ENCODE data around the gene SMPDL3A. TPM values are rescaled to one million over a fixed set of nuclear protein-coding genes. Genes with fewer than 3 reads are reported as not detected.

The SMPDL3A gene
- total and polyA plus RNA-seq, 2 of the 8 experiments (the other 6 are each of a cell fraction or from before 2014, with no cell fraction given), result 3.5 to 3.9 TPM

DNA sequence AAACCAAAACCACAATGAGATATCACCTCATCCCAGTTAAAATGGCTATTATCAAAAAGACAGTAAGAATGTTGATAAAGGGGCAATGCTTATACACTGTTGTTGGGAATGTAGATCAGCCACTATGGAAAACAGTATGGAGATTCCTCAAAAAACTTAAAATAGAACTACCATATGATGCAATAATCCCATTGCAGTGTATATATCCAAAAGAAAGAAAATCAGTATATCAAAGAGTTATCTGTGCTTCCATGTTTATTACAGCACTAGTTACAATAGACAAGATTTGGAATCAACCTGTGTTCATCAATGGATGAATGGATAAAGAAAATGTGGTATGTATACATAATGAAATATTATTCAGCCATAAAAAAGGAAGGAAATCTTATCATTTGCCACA, 13.1 kb upstream of the SMPDL3A start:
- FAIRE-seq, result no peak
- H3K27ac ChIP-seq (ENCODE audit: low read depth, low read length), result no peak overlapping the region

More for the DNA sequence above, 13.1 kb upstream of the SMPDL3A start:
- Histone ChIP-seq H3K36me3 (ENCODE audit: control insufficient read depth in 2 of 4, insufficient read depth in 4 of 4, low read length in 3 of 4) (no peaks in the 10 kb centered on the region), H3K79me1 (ENCODE audit: low read depth, low read length) (no peaks in the 10 kb centered on the region), H3K56ac (replicated peaks; ENCODE audit: insufficient read length, low read depth, low read length) (no peak overlapping the region), H2BK120ac (replicated peaks; ENCODE audit: low read depth, low read length) (no peak overlapping the region), H3K4ac (replicated peaks; ENCODE audit: insufficient read length, low read depth, low read length) (no peak overlapping the region), H3K4me3 (ENCODE audit: extremely low read depth in 1 of 4, insufficient read depth in 2 of 4, low read depth in 3 of 4, low read length in 4 of 4) (no peak overlapping the region), H4K20me1 (replicated peaks in 1 of 2; ENCODE audit: control insufficient read depth in 1 of 2, insufficient read depth in 2 of 2, low read length in 2 of 2) (no peaks in the 10 kb centered on the region), H2BK12ac (ENCODE audit: low read depth, low read length) (no peak overlapping the region), H3K23me2 (ENCODE audit: low read depth, low read length) (no peaks in the 10 kb centered on the region; the same call in 1 of the 2 replicates), H4K8ac (ENCODE audit: extremely low read depth, insufficient read depth, low read length) (no peak overlapping the region), H2BK15ac (ENCODE audit: low read length) (no peak overlapping the region), H3K23ac (ENCODE audit: insufficient read length) (no peak overlapping the region), H2BK5ac (ENCODE audit: low read depth, low read length) (no peak overlapping the region), H3K79me2 (ENCODE audit: control insufficient read depth in 1 of 2, insufficient read depth in 2 of 2, low read length in 2 of 2) (no peaks in the 10 kb centered on the region), H2AK5ac (ENCODE audit: low read depth, low read length) (no peak overlapping the region), H3K4me1 (replicated peaks in 1 of 4; ENCODE audit: control insufficient read depth in 3 of 4, insufficient read depth in 4 of 4, low read length in 3 of 4) (peaks cover 2 to 9% (median 8%) of the 10 kb centered on the region in 4 experiments; a peak in 6 of 7 replicates), H4K5ac (ENCODE audit: insufficient read length, low read depth, low read length) (no peak overlapping the region), H2AFZ (ENCODE audit: low read length) (no peak overlapping the region), H3K9ac (replicated peaks in 1 of 4; ENCODE audit: extremely low read depth in 1 of 4, low read depth in 3 of 4, low read length in 3 of 4) (no peak overlapping the region), H3K27me3 (replicated peaks in 1 of 4; ENCODE audit: control insufficient read depth in 3 of 4, extremely low read depth in 1 of 4, insufficient read depth in 3 of 4, low read length in 3 of 4) (no peaks in the 10 kb centered on the region), H3K14ac (ENCODE audit: insufficient read length) (no peak overlapping the region), H3K18ac (ENCODE audit: extremely low read depth, low read length) (no peak overlapping the region), H2BK20ac (ENCODE audit: low read length) (no peak overlapping the region), H4K91ac (replicated peaks; ENCODE audit: insufficient read length, low read length) (no peak overlapping the region), H3K9me3 (ENCODE audit: insufficient read depth in 2 of 2, low read depth in 1 of 2, low read length in 1 of 2) (no peaks in the 10 kb centered on the region), H3K4me2 (ENCODE audit: insufficient read depth in 1 of 2, low read depth in 2 of 2, low read length in 2 of 2) (no peak overlapping the region)
- ChIA-PET POLR2A (ENCODE audit: partially characterized antibody) (no interaction called here), CTCF (ENCODE audit: partially characterized antibody) (interaction anchor here (0.7 to 2.0 kb wide), 2 partner anchors 10 to 27 kb away, joined by 3 to 5 read pairs; no protein-coding TSS in a partner anchor)
- DNase-seq (ENCODE audit: low read depth in 1 of 2, low spot score in 2 of 2), result no peak
- TF ChIP-seq CBX5 (IDR thresholded peaks at IDR 0.05; ENCODE audit: low read depth, low read length), result no peak
- TF ChIP-seq TCF12 (IDR thresholded peaks at IDR 0.05; ENCODE audit: low read depth, low read length), result no peak
- TF ChIP-seq TAF7 (optimal IDR thresholded peaks at IDR 0.05; ENCODE audit: borderline replicate concordance, low read depth, low read length), result no peak
- TF ChIP-seq HDAC6 (IDR thresholded peaks at IDR 0.05; ENCODE audit: low read depth, low read length), result no peak
- TF ChIP-seq CTBP2 (IDR thresholded peaks at IDR 0.05; ENCODE audit: borderline replicate concordance, insufficient read depth, insufficient read length, low read length), result no peak
- TF ChIP-seq SP1 (IDR thresholded peaks at IDR 0.05; ENCODE audit: low read depth, low read length), result no peak
- TF ChIP-seq RBBP5 (IDR thresholded peaks at IDR 0.05; ENCODE audit: borderline replicate concordance, low read depth, low read length), result no peak
- TF ChIP-seq EZH2 (IDR thresholded peaks at IDR 0.05; ENCODE audit: low read depth, low read length, severe bottlenecking), result no peak
- TF ChIP-seq CHD2 (IDR thresholded peaks at IDR 0.05; ENCODE audit: low read length), result no peak
- no peak for TF ChIP-seq KDM1A (IDR thresholded peaks at IDR 0.05; ENCODE audit: borderline replicate concordance, low read length)
- no peak for TF ChIP-seq KDM5A (IDR thresholded peaks at IDR 0.05; ENCODE audit: low read length)
- no peak for TF ChIP-seq GABPA (IDR thresholded peaks at IDR 0.05; ENCODE audit: borderline replicate concordance, insufficient read depth, low read length)
- no peak for TF ChIP-seq POLR2A (IDR thresholded peaks at IDR 0.05; ENCODE audit: control extremely low read depth in 1 of 2, low read depth in 2 of 2, low read length in 2 of 2)
- TF ChIP-seq SP2 (IDR thresholded peaks at IDR 0.05; ENCODE audit: low read length), result no peak
- TF ChIP-seq NANOG (IDR thresholded peaks at IDR 0.05; ENCODE audit: insufficient read depth, low read depth, low read length, poor library complexity, severe bottlenecking), result no peak

Data from H1 (cell line).